Uterine smooth muscle cell (primary cell): Measurements from ENCODE around the gene HTR3C. TPM values are rescaled to one million over a fixed set of nuclear protein-coding genes. Genes with fewer than 3 reads are reported as not detected.

ENCODE experiments used
- total RNA-seq: library from RNA; depleted of rRNA; stranded (reverse); fragments of >200 nt; gene quantifications from 2 replicates; pipeline ENCODE4 v1.2.3, GENCODE V29; 2014

HTR3C gene, protein sequence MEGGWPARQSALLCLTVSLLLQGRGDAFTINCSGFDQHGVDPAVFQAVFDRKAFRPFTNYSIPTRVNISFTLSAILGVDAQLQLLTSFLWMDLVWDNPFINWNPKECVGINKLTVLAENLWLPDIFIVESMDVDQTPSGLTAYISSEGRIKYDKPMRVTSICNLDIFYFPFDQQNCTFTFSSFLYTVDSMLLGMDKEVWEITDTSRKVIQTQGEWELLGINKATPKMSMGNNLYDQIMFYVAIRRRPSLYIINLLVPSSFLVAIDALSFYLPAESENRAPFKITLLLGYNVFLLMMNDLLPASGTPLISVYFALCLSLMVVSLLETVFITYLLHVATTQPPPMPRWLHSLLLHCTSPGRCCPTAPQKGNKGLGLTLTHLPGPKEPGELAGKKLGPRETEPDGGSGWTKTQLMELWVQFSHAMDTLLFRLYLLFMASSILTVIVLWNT
- total RNA-seq: not detected in 2 replicates

DNA sequence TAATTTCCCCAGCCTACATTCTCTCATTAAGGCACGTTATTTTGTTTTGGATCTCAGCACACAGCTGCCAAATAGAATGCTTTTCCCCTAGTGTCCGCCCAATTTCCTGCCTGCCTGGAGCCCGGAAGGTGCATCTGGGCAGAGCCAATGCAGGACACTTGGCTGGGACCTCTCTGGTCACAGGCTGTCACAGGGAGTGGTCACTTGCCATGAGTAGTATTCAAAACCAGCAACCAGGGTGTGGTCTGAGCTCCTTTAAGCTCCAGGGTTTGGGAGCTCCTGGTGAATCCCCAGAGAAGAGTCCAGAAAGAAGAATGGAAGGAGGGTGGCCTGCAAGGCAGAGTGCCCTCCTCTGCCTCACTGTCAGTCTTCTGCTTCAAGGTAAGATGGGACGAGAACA, at the start of gene HTR3C:
HTR3C (plus strand) TSS at position 281 of the 400 bp plus-strand sequence; CDS start at position 315, 34 bp downstream.

DNA sequence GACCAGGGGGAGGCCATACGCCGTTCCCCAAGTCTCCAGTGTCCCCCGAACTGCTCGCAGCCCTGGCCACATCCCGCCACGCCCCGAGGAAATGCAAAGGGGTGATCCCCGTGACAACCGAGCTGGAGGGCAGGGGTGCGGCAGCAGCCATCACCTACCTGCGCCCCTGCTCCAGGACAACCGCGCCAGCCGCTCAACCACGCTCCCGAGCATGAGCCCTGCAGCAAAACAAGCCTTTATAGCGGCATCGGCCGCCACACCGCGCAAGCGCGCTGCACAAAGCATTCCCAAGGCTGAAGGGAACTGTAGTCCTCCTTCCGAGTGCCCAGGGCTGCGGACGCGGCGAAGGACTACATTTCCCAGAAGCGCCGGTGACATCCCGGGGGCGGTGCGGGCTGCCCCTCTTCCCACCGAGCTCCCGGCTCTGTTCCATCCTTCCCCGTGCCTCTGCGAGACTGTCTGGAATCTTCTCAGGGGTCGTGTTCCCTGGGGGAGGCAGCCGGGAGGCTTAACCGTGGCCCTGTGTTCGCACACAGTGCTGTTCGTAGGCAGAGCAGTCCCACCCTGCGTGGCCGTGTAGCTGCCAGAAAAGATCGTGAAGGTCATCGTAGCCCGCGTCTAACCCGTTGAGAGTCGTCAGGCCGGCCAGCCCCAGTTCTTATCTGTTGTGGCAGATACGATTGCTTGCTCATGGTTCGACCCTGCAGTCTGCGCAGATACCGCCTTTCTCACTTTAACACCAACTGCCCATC, 35.0 kb upstream of the HTR3C start, which contains the start of gene ABCC5:
ABCC5 (minus strand) TSS at position 213 of the 752 bp plus-strand sequence. CDS start 3,492 bp downstream, outside the sequence.

DNA sequence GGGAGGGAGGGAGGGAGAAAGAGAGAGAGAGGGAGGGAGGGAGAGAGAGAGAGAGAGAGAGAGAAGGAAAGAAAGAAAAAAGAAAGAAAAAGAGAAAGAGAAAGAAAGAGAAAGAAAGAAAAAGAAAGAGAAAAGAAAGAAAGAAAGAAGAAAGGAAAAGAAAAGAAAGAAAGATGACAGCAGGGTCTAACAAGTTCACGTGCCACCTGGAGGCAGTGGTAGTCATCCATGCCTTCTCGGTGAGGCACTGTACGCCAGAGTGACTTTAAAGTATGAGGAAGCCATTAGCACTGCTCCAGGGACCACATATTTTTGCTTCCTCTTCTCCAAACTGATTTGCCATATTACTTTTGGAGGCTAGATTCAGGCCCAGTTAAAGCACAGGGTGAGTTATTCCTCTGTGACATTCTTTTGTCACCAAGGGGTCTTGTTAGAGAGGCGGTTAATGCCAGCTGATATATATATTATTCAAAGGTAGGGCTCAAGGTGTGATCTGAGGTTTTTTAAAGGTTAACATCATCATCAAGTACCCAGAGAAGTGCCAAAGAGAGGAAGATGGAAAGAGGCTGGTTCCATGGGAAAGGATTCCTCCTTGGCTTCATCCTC, 21.6 kb upstream of the HTR3C start, which contains the start of gene HTR3D:
HTR3D (plus strand) TSS at position 556 of the 606 bp plus-strand sequence; CDS start at position 556, 0 bp downstream.

DNA sequence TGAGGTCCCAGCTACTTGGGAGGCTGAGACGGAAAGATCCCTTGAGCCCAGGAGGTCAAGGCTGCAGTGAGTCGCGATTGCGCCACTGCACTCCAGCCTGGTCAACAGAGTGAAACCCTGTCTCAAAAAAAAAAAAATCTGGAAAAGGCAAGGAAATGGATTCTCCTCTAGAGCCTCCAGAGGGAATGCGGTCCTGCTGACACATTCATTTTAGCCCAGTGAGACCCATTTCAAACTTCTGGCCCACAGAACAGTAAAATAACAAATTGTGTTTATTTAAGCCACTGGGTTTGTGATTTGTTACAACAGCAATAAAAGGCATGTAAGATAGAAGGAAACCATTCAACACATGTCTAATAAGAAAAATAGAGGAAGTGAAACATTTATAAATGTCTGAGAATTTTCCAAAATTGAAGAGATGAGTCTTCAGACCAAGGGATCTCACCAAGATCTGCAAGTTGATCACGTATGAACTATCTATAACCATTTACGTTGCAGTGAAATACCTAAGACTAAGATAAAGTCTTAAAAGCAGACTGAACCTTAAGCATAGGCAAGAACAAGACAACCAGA, 44.0 kb downstream of the HTR3C start, which contains the start of gene HTR3E:
HTR3E (plus strand) TSS at position 254 of the 573 bp plus-strand sequence. CDS start 466 bp downstream, outside the sequence.

Other genes starting within 250 kb of the HTR3C start
- 1.2 and 2.5 TPM in 2 replicates for gene MAP6D1, start 227.5 kb upstream of the HTR3C start, total RNA-seq
- 30.6 and 48.8 TPM in 2 replicates for gene PARL, start 168.2 kb upstream of the HTR3C start, total RNA-seq
- gene ABCC5, start 35.2 kb upstream of the HTR3C start, total RNA-seq: 15.4 and 16.5 TPM in 2 replicates
- not detected in 2 replicates for gene HTR3D, start 21.3 kb upstream of the HTR3C start, total RNA-seq
- not detected in 2 replicates for gene HTR3E, start 44.0 kb downstream of the HTR3C start, total RNA-seq
- 37.4 and 57.3 TPM in 2 replicates for gene EIF2B5, start 82.3 kb downstream of the HTR3C start, total RNA-seq
- 30.9 and 38.6 TPM in 2 replicates for gene DVL3, start 102.3 kb downstream of the HTR3C start, total RNA-seq
- 531 and 599 TPM in 2 replicates for gene AP2M1, start 121.8 kb downstream of the HTR3C start, total RNA-seq
- gene ABCF3, start 133.2 kb downstream of the HTR3C start, total RNA-seq: 51.6 and 57.7 TPM in 2 replicates
- gene VWA5B2, start 176.5 kb downstream of the HTR3C start, total RNA-seq: not detected in 2 replicates
- 31.5 and 33.0 TPM in 2 replicates for gene ALG3, start 195.9 kb downstream of the HTR3C start, total RNA-seq
- 1.6 and 2.2 TPM in 2 replicates for gene EEF1AKMT4, start 196.6 kb downstream of the HTR3C start, total RNA-seq
- 0.25 and 0.33 TPM in 2 replicates for gene CAMK2N2, start 208.5 kb downstream of the HTR3C start, total RNA-seq
- under 0.01 TPM in 1 of 2 replicates, not detected in the other for gene ECE2, start 223.0 kb downstream of the HTR3C start, total RNA-seq
- gene PSMD2, start 246.2 kb downstream of the HTR3C start, total RNA-seq: 711 and 1,487 TPM in 2 replicates